ENCODE measurements around the gene KLC3.
"Not testable (repeated sequence)": the region's sequence is repeated elsewhere in the genome, so short reads cannot be mapped to it uniquely, and the experiment has no call there.

Gene KLC3

GRCh38 chr19:45320997-45321775 is 19.4 kb upstream of the KLC3 start:
- no peak for DNase-seq

GRCh38 chr19:45321848-45322247 is 18.7 kb upstream of the KLC3 start:
- no peak for DNase-seq

- DNase-seq, result no peak
Observed at GRCh38 chr19:45322311-45322710, 18.2 kb upstream of the KLC3 start.

GRCh38 chr19:45322744-45323281 is 17.7 kb upstream of the KLC3 start, which contains the start of gene CKM:
CKM (minus strand) TSS chr19:45322875; CDS start chr19:45319713, 3,162 bp downstream.
- no peak for DNase-seq

GRCh38 chr19:45323671-45324081 is 16.9 kb upstream of the KLC3 start:
- DNase-seq, result no peak

- no peak for DNase-seq
Observed at GRCh38 chr19:45324349-45324907, 16.1 kb upstream of the KLC3 start.

GRCh38 chr19:45327404-45328143 is 13.0 kb upstream of the KLC3 start:
- no peak for DNase-seq

- no peak for DNase-seq
Observed at GRCh38 chr19:45331411-45331810, 9.1 kb upstream of the KLC3 start.

- no peak for DNase-seq
Observed at GRCh38 chr19:45333609-45334303, 6.8 kb upstream of the KLC3 start.

GRCh38 chr19:45334881-45335280 is 5.7 kb upstream of the KLC3 start:
- DNase-seq, result not testable (repeated sequence)

- no peak for DNase-seq
Observed at GRCh38 chr19:45336696-45337251, 3.8 kb upstream of the KLC3 start.

GRCh38 chr19:45339629-45340028 is 921 bp upstream of the KLC3 start:
- DNase-seq, result no peak

GRCh38 chr19:45340899-45341453 is 426 bp downstream of the KLC3 start:
- DNase-seq, result no peak

- no peak for DNase-seq
Observed at GRCh38 chr19:45342911-45343310, 2.4 kb downstream of the KLC3 start.

GRCh38 chr19:45344621-45345505 is 4.3 kb downstream of the KLC3 start:
- DNase-seq, result no peak

GRCh38 chr19:45345506-45345860 is 4.9 kb downstream of the KLC3 start:
- DNase-seq, result no peak

- DNase-seq, result no peak
Observed at GRCh38 chr19:45346449-45346848, 5.9 kb downstream of the KLC3 start.

- no peak for DNase-seq
Observed at GRCh38 chr19:45347570-45348366, 7.2 kb downstream of the KLC3 start.

- DNase-seq, result no peak
Observed at GRCh38 chr19:45348367-45349125, 8.0 kb downstream of the KLC3 start.

- DNase-seq, result no peak
Observed at GRCh38 chr19:45349126-45349415, 8.5 kb downstream of the KLC3 start.
